HEK293 (cell line): ENCODE results near the gene ANXA3.

Source experiments
- CTCF ChIA-PET: fragments of 350-600 bp; formaldehyde crosslinking; extraction: SDS; loops from one replicate; lab custom pipeline; 2021; ENCODE audit warnings: antibody characterized with exemption; lab: Yijun Ruan, JAX
- POLR2A ChIA-PET: fragments of 300-600 bp; formaldehyde crosslinking; extraction: SDS; loops from one replicate; lab custom pipeline; 2020; ENCODE audit warnings: antibody characterized with exemption, inconsistent platforms; lab: Yijun Ruan, JAX
- H3K27ac ChIP-seq: fragments of 200-500 bp; sonication (Bioruptor generic); 2 replicates; pipeline ENCODE4 v1.5.1; 2014; ENCODE audit warnings: low read depth, low read length, control low read depth, inconsistent platforms; ENCODE audit errors: extremely low read depth
- H3K36me3 ChIP-seq, 2 experiments: fragments of 200-500 bp in 1 of 2; sonication (Bioruptor generic) in 1 of 2; 1 replicate in 1 of 2; 2 replicates in 1 of 2; pipeline ENCODE4 v1.5.1; 2014 to 2017; ENCODE audit warnings: inconsistent platforms in 2 of 2, low read length in 2 of 2; ENCODE audit not compliant: control insufficient read depth in 2 of 2, insufficient read depth in 1 of 2
- H3K4me1 ChIP-seq: fragments of 200-500 bp; sonication (Bioruptor generic); 2 replicates; pipeline ENCODE4 v1.5.1; 2014; ENCODE audit warnings: mild to moderate bottlenecking, low read length, inconsistent platforms; ENCODE audit not compliant: control insufficient read depth, insufficient read depth
- H3K4me3 ChIP-seq: 2 replicates; pipeline ENCODE4 v1.5.1; 2011; ENCODE audit warnings: low read depth, mild to moderate bottlenecking, control low read depth, low read length, moderate library complexity
- H3K9me3 ChIP-seq: fragments of 200-500 bp; sonication (Bioruptor generic); 2 replicates; pipeline ENCODE4 v1.5.1; 2014; ENCODE audit warnings: low read depth, low read length, inconsistent platforms; ENCODE audit not compliant: control insufficient read depth, insufficient read depth
- GLIS2 ChIP-seq: fragments of 450-650 bp; formaldehyde crosslinking; IDR thresholded peaks from 2 replicates; pipeline ENCODE4 v1.5.1; 2016; ENCODE audit warnings: missing biosample characterization, missing genetic modification characterization
- SP2 ChIP-seq: fragments of 450-650 bp; formaldehyde crosslinking; IDR thresholded peaks from 2 replicates; pipeline ENCODE4 v1.5.1; 2016; ENCODE audit warnings: missing biosample characterization, missing genetic modification characterization
- SP7 ChIP-seq: fragments of 450-650 bp; formaldehyde crosslinking; IDR thresholded peaks from 2 replicates; pipeline ENCODE4 v1.5.1; 2016; ENCODE audit warnings: missing biosample characterization, missing genetic modification characterization
- ZBTB7A ChIP-seq: fragments of 450-650 bp; formaldehyde crosslinking; IDR thresholded peaks from 2 replicates; pipeline ENCODE4 v1.5.1; 2016; ENCODE audit warnings: low read depth, missing biosample characterization, missing genetic modification characterization
- ZEB2 ChIP-seq: fragments of 450-650 bp; formaldehyde crosslinking; IDR thresholded peaks from 2 replicates; pipeline ENCODE4 v1.5.1; 2016; ENCODE audit warnings: missing biosample characterization, missing genetic modification characterization
- ZNF114 ChIP-seq: fragments of 450-650 bp; formaldehyde crosslinking; IDR thresholded peaks from 2 replicates; pipeline ENCODE4 v1.5.0; 2017; ENCODE audit warnings: missing biosample characterization, missing genetic modification characterization
- ZNF354C ChIP-seq: fragments of 450-650 bp; formaldehyde crosslinking; IDR thresholded peaks from 2 replicates; pipeline ENCODE4 v1.5.1; 2016; ENCODE audit warnings: missing biosample characterization, missing genetic modification characterization, low read depth, borderline replicate concordance
- ZNF433 ChIP-seq: fragments of 450-650 bp; formaldehyde crosslinking; IDR thresholded peaks from 2 replicates; pipeline ENCODE4 v1.5.1; 2016; ENCODE audit warnings: missing biosample characterization, missing genetic modification characterization, low read depth
- ZNF621 ChIP-seq: fragments of 450-650 bp; formaldehyde crosslinking; IDR thresholded peaks from 2 replicates; pipeline ENCODE4 v1.5.1; 2017; ENCODE audit warnings: missing biosample characterization, missing genetic modification characterization
- ZNF624 ChIP-seq: fragments of 450-650 bp; formaldehyde crosslinking; IDR thresholded peaks from 2 replicates; pipeline ENCODE4 v1.5.1; 2017; ENCODE audit warnings: missing biosample characterization, missing genetic modification characterization
- ZNF664 ChIP-seq: fragments of 450-650 bp; formaldehyde crosslinking; IDR thresholded peaks from 2 replicates; pipeline ENCODE4 v1.5.1; 2016; ENCODE audit warnings: missing biosample characterization, missing genetic modification characterization
- ZNF776 ChIP-seq: fragments of 450-650 bp; formaldehyde crosslinking; IDR thresholded peaks from 2 replicates; pipeline ENCODE4 v1.5.0; 2017; ENCODE audit warnings: missing biosample characterization, missing genetic modification characterization, borderline replicate concordance
- ZNF830 ChIP-seq: fragments of 450-650 bp; IDR thresholded peaks from 2 replicates; pipeline ENCODE4 v1.5.0; 2018; ENCODE audit warnings: missing biosample characterization, missing genetic modification characterization, low read depth, mild to moderate bottlenecking, moderate library complexity
- TF ChIP-seq, protein P1 (sequence below): fragments of 450-650 bp; formaldehyde crosslinking; IDR thresholded peaks from 2 replicates; pipeline ENCODE4 v1.5.1; 2016; ENCODE audit warnings: missing biosample characterization, missing genetic modification characterization
- TF ChIP-seq, protein P2 (sequence below): fragments of 450-650 bp; formaldehyde crosslinking; IDR thresholded peaks from 2 replicates; pipeline ENCODE4 v1.5.1; 2016; ENCODE audit warnings: missing biosample characterization, missing genetic modification characterization
- TF ChIP-seq, protein P3 (sequence below): fragments of 450-650 bp; formaldehyde crosslinking; IDR thresholded peaks from 2 replicates; pipeline ENCODE4 v1.5.1; 2016; ENCODE audit warnings: missing biosample characterization, missing genetic modification characterization
- TF ChIP-seq, protein P4 (sequence below): fragments of 450-650 bp; formaldehyde crosslinking; IDR thresholded peaks from 2 replicates; pipeline ENCODE4 v1.5.1; 2016; ENCODE audit warnings: missing biosample characterization, missing genetic modification characterization
- TF ChIP-seq, protein P5 (sequence below): fragments of 450-650 bp; formaldehyde crosslinking; IDR thresholded peaks from 2 replicates; pipeline ENCODE4 v1.5.1; 2016; ENCODE audit warnings: missing biosample characterization, missing genetic modification characterization

The ANXA3 gene

DNA sequence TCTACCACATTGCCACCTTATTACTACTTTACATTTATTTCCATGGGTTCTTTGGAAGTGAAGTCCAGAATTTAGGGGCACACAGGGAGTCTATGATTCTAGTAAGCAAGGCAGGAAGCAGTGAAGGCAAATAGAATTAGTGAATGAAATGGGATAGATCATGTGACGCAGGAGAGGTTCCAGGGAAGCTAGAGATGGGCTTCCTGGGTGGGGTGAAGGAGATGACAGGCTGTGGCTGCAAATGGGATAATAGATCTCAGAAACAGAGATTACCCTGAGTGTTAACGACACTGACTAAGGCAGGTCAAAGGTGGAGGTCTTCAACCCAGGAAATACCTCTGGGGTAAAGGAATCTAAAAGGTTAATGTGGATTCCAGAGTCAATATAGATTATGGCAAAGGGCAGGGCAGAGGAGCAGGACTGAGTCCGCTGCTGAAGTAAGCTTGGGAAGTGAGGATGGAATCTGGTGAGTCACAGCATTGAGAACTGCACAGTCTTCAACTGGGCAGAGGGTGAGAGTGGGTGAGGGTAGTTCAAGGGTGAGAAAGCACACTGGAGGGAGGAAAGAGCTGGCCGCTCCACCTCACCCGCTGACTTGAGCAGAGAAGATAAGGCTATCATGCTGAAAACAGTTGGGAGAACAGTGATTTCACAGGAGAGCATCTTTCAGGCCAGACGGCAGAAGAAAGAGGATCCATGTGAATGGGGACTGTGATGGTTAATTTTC is 70.8 kb downstream of the ANXA3 start:
- H3K4me1 ChIP-seq, result no peaks in the 10 kb centered on the region
- H3K9me3 ChIP-seq, result no peaks in the 10 kb centered on the region
- H3K36me3 ChIP-seq, result no peaks in the 10 kb centered on the region
- POLR2A ChIA-PET, result no interaction called here
- H3K27ac ChIP-seq, result no peak overlapping the region
- CTCF ChIA-PET, result interaction anchor here (0.7 kb wide), 1 partner anchor 256 kb away, joined by 3 read pairs; no protein-coding TSS in a partner anchor
- H3K4me3 ChIP-seq, result no peak overlapping the region
- TF ChIP-seq ZEB2 (tag by site-specific recombination) (no peak), ZNF433 (no peak), ZNF621 (tag by site-specific recombination) (no peak), ZNF354C (tag by site-specific recombination) (no peak), ZNF664 (tag by site-specific recombination) (no peak), GLIS2 (no peak), SP7 (tag by site-specific recombination) (no peak), ZNF776 (tag by site-specific recombination) (no peak), ZNF830 (tag by site-specific recombination) (no peak), ZNF114 (no peak), SP2 (tag by site-specific recombination) (no peak)
- TF ChIP-seq, protein P1, sequence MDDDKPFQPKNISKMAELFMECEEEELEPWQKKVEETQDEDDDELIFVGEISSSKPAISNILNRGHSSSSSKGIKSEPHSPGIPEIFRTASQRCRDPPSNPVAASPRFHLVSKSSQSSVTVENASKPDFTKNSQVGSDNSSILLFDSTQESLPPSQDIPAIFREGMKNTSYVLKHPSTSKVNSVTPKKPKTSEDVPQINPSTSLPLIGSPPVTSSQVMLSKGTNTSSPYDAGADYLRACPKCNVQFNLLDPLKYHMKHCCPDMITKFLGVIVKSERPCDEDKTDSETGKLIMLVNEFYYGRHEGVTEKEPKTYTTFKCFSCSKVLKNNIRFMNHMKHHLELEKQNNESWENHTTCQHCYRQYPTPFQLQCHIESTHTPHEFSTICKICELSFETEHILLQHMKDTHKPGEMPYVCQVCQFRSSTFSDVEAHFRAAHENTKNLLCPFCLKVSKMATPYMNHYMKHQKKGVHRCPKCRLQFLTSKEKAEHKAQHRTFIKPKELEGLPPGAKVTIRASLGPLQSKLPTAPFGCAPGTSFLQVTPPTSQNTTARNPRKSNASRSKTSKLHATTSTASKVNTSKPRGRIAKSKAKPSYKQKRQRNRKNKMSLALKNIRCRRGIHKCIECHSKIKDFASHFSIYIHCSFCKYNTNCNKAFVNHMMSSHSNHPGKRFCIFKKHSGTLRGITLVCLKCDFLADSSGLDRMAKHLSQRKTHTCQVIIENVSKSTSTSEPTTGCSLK (tag by site-specific recombination), result no peak
- TF ChIP-seq, protein P2, sequence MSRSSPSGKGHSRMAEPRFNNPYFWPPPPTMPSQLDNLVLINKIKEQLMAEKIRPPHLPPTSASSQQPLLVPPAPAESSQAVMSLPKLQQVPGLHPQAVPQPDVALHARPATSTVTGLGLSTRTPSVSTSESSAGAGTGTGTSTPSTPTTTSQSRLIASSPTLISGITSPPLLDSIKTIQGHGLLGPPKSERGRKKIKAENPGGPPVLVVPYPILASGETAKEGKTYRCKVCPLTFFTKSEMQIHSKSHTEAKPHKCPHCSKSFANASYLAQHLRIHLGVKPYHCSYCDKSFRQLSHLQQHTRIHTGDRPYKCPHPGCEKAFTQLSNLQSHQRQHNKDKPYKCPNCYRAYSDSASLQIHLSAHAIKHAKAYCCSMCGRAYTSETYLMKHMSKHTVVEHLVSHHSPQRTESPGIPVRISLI (tag by site-specific recombination), result no peak
- TF ChIP-seq, protein P3, sequence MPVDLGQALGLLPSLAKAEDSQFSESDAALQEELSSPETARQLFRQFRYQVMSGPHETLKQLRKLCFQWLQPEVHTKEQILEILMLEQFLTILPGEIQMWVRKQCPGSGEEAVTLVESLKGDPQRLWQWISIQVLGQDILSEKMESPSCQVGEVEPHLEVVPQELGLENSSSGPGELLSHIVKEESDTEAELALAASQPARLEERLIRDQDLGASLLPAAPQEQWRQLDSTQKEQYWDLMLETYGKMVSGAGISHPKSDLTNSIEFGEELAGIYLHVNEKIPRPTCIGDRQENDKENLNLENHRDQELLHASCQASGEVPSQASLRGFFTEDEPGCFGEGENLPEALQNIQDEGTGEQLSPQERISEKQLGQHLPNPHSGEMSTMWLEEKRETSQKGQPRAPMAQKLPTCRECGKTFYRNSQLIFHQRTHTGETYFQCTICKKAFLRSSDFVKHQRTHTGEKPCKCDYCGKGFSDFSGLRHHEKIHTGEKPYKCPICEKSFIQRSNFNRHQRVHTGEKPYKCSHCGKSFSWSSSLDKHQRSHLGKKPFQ, result no peak
- TF ChIP-seq, protein P4, sequence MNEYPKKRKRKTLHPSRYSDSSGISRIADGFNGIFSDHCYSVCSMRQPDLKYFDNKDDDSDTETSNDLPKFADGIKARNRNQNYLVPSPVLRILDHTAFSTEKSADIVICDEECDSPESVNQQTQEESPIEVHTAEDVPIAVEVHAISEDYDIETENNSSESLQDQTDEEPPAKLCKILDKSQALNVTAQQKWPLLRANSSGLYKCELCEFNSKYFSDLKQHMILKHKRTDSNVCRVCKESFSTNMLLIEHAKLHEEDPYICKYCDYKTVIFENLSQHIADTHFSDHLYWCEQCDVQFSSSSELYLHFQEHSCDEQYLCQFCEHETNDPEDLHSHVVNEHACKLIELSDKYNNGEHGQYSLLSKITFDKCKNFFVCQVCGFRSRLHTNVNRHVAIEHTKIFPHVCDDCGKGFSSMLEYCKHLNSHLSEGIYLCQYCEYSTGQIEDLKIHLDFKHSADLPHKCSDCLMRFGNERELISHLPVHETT, result no peak

DNA sequence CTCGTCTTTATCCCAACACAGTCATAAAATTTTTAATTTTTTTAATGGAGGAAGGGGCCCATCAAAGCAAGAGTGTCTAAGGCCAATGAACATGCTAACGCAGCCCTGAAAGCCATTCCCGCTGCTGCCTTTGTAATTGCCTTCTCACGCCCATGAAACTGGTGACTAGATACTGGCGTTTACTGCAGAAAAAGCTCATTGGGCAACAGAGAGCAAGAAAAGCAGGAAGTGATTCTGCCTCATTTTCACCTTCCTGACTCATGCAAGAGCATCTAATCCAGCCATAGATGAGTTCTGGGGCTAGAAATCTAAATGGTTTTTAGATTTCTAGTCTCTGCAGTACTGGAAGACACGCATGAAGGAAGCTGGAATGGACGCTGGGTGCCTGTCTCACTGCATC is 72.5 kb downstream of the ANXA3 start:
- TF ChIP-seq ZBTB7A (no peak), ZNF624 (tag by site-specific recombination) (no peak)
- TF ChIP-seq, protein P5, sequence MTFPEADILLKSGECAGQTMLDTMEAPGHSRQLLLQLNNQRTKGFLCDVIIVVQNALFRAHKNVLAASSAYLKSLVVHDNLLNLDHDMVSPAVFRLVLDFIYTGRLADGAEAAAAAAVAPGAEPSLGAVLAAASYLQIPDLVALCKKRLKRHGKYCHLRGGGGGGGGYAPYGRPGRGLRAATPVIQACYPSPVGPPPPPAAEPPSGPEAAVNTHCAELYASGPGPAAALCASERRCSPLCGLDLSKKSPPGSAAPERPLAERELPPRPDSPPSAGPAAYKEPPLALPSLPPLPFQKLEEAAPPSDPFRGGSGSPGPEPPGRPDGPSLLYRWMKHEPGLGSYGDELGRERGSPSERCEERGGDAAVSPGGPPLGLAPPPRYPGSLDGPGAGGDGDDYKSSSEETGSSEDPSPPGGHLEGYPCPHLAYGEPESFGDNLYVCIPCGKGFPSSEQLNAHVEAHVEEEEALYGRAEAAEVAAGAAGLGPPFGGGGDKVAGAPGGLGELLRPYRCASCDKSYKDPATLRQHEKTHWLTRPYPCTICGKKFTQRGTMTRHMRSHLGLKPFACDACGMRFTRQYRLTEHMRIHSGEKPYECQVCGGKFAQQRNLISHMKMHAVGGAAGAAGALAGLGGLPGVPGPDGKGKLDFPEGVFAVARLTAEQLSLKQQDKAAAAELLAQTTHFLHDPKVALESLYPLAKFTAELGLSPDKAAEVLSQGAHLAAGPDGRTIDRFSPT, result no peak
- H3K27ac ChIP-seq, result no peak overlapping the region
- H3K4me3 ChIP-seq, result no peak overlapping the region
- H3K36me3 ChIP-seq, result no peaks in the 10 kb centered on the region
- POLR2A ChIA-PET, result no interaction called here
- CTCF ChIA-PET, result interaction anchor here (0.6 to 1.7 kb wide), 3 partner anchors 16 to 282 kb away, joined by 3 to 6 read pairs (median 5); no protein-coding TSS in a partner anchor
- no peaks in the 10 kb centered on the region for H3K9me3 ChIP-seq
- H3K4me1 ChIP-seq, result no peaks in the 10 kb centered on the region
